ENCODE results near the gene TBXA2R. TPM values are rescaled to one million over a fixed set of nuclear protein-coding genes. Genes with fewer than 3 reads are reported as not detected.
"Not testable (repeated sequence)": the region's sequence is repeated elsewhere in the genome, so short reads cannot be mapped to it uniquely, and the experiment has no call there.

The TBXA2R gene
- total and polyA plus RNA-seq, 2 of the 4 experiments (the other 2 are of a cell fraction), result 0.36 to 2.3 TPM

DNA sequence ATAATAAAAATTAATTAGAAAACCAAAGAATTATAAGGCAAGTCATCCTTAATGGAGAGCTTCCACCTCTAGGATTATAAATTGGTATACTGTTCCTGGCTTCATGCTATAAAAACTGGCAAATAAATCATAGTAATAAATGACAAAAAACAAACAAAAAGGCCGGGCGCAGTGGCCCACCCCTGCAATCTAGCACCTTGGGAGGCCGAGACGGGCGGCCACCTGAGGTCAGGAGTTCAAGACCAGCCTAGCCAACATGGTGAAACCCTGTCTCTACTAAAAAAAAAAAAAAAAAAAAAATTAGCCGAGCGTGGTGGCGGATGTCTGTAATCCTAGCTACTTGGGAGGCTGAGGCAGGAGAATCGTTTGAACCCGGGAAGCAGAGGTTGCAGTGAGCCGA is 36.6 kb downstream of the TBXA2R start:
- H2BK120ac ChIP-seq (ENCODE audit: low read depth, low read length); H2BK20ac ChIP-seq (ENCODE audit: low read depth, low read length); H3K27ac ChIP-seq (ENCODE audit: insufficient read depth, low read length); H3K4me1 ChIP-seq (ENCODE audit: control insufficient read depth, insufficient read depth, low read length); H3K9ac ChIP-seq (ENCODE audit: low read depth, low read length); H3K23ac ChIP-seq (ENCODE audit: low read depth, low read length); intact Hi-C loops (cut with micrococcal nuclease); H3K56ac ChIP-seq (ENCODE audit: extremely low read depth, insufficient read depth, low read length); H4K5ac ChIP-seq (ENCODE audit: low read depth, low read length); H3K4me3 ChIP-seq (ENCODE audit: insufficient read depth, low read depth, low read length); DNase-seq; H3K4ac ChIP-seq (ENCODE audit: low read depth, low read length); H2AFZ ChIP-seq (replicated peaks; ENCODE audit: low read length, poor library complexity); H3K9me3 ChIP-seq (ENCODE audit: control insufficient read depth, insufficient read depth, low read length); POLR2A ChIA-PET (ENCODE audit: unreplicated experiment); BruUV-seq (replicated peaks); H3K14ac ChIP-seq (replicated peaks; ENCODE audit: low read depth, low read length); H2BK5ac ChIP-seq (ENCODE audit: low read depth, low read length, poor library complexity, severe bottlenecking); ATAC-seq (ENCODE audit: low read depth); H3K18ac ChIP-seq (ENCODE audit: low read depth, low read length); H2AK9ac ChIP-seq (replicated peaks; ENCODE audit: low read depth, low read length, poor library complexity); H2AK5ac ChIP-seq (ENCODE audit: low read depth, low read length); H4K91ac ChIP-seq (ENCODE audit: insufficient read depth, low read depth, low read length); H3K36me3 ChIP-seq (ENCODE audit: control insufficient read depth, insufficient read depth, low read length); H3K4me2 ChIP-seq (ENCODE audit: low read depth, low read length); H2BK15ac ChIP-seq (ENCODE audit: low read depth, low read length); H3K27me3 ChIP-seq (ENCODE audit: control insufficient read depth, insufficient read depth, low read length); dilution Hi-C loops (cut with HindIII; ENCODE audit: low sequenced_read_pairs, unreplicated experiment); in situ Hi-C loops (cut with MboI; ENCODE audit: low sequenced_read_pairs); H4K8ac ChIP-seq (ENCODE audit: low read depth in 2 of 2, low read length in 2 of 2); H3K9me1 ChIP-seq (ENCODE audit: insufficient read depth, low read length): not testable (repeated sequence)
- peaks cover 10% of the 10 kb centered on the region; the same call in 1 of the 2 replicates for H4K20me1 ChIP-seq (ENCODE audit: insufficient read depth, low read length)
- WGBS, 2 experiments (ENCODE audit: extremely low coverage in 2 of 2, insufficient read length in 1 of 2), result no CpG with 5 or more reads among the region's 11 CpGs
- CTCF ChIA-PET, result interaction anchor here (0.6 to 1.1 kb wide), 3 partner anchors 25 to 683 kb away, joined by 3 to 5 read pairs (median 3); no protein-coding TSS in a partner anchor
- peaks cover 7 to 22% of the 10 kb centered on the region in 2 experiments; a peak in 3 of 4 replicates for H3K79me1 ChIP-seq (ENCODE audit: low read depth in 1 of 2, low read length in 2 of 2)
